CD14-positive monocyte (primary cell): Measurements from ENCODE around the gene TBC1D7. TPM values are rescaled to one million over a fixed set of nuclear protein-coding genes. Genes with fewer than 3 reads are reported as not detected.
A peak's percentile ranks its signal among the peaks of the same experiment; 100 is the strongest.

ENCODE experiments used
- DNase-seq, 3 donors: peaks; one replicate each; pipeline ENCODE4 v3.0.0-alpha.2; 2011 to 2022
- H2AFZ ChIP-seq: 2 replicates; pipeline ENCODE4 v1.6.0; 2012; ENCODE audit warnings: mild to moderate bottlenecking, low read depth, low read length, inconsistent platforms; ENCODE audit not compliant: insufficient read depth, poor library complexity, severe bottlenecking
- H3K27ac ChIP-seq, 2 donors: 1 replicate in 1 of 2; 2 replicates in 1 of 2; pipeline ENCODE4 v1.5.1; 2012 to 2013; ENCODE audit warnings: low read length in 2 of 2, control low read depth in 1 of 2, inconsistent platforms in 1 of 2, low read depth in 1 of 2, mild to moderate bottlenecking in 1 of 2
- H3K27me3 ChIP-seq, 2 donors: one replicate each; pipeline versions ENCODE4 v1.6.0 to v1.6.1; 2011 to 2013; ENCODE audit warnings: low read length in 2 of 2; ENCODE audit not compliant: control insufficient read depth in 2 of 2, insufficient read depth in 2 of 2
- H3K36me3 ChIP-seq, 2 donors: replicated peaks in 1 of 2; 1 replicate in 1 of 2; 2 replicates in 1 of 2; pipeline versions ENCODE4 v1.5.1 to v1.6.1; 2012 to 2013; ENCODE audit warnings: low read length in 2 of 2, control low read depth in 1 of 2, inconsistent platforms in 1 of 2, mild to moderate bottlenecking in 1 of 2; ENCODE audit not compliant: insufficient read depth in 2 of 2, control insufficient read depth in 1 of 2
- H3K4me1 ChIP-seq, 2 donors: 1 replicate in 1 of 2; 2 replicates in 1 of 2; pipeline versions ENCODE4 v1.5.1 to v1.6.1; 2012 to 2013; ENCODE audit warnings: low read length in 2 of 2, control low read depth in 1 of 2, inconsistent platforms in 1 of 2, mild to moderate bottlenecking in 1 of 2, moderate library complexity in 1 of 2; ENCODE audit not compliant: insufficient read depth in 2 of 2, control insufficient read depth in 1 of 2
- H3K4me2 ChIP-seq: replicated peaks from 2 replicates; pipeline ENCODE3; 2012; ENCODE audit warnings: low read length, moderate library complexity, mild to moderate bottlenecking; ENCODE audit not compliant: poor library complexity, severe bottlenecking; ENCODE audit errors: extremely low read depth
- H3K4me3 ChIP-seq, 3 experiments: fragments of 200-600 bp in 1 of 3; sonication (generic) in 1 of 3; replicated peaks in 1 of 3; 1 replicate in 2 of 3; 2 replicates in 1 of 3; pipeline ENCODE4 v1.5.1; 2011 to 2013; ENCODE audit warnings: low read length in 3 of 3, mild to moderate bottlenecking in 3 of 3, control low read depth in 2 of 3, low read depth in 2 of 3, inconsistent platforms in 1 of 3, moderate library complexity in 1 of 3
- H3K79me2 ChIP-seq: 2 replicates; pipeline ENCODE4 v1.6.0; 2012; ENCODE audit warnings: mild to moderate bottlenecking, control low read depth, inconsistent platforms, low read length, moderate library complexity; ENCODE audit not compliant: insufficient read depth
- H3K9ac ChIP-seq: 2 replicates; pipeline ENCODE4 v1.6.0; 2017; ENCODE audit warnings: low read length, mild to moderate bottlenecking; ENCODE audit not compliant: insufficient read depth, poor library complexity, severe bottlenecking
- H3K9me3 ChIP-seq, 2 donors: replicated peaks in 1 of 2; 1 replicate in 1 of 2; 2 replicates in 1 of 2; pipeline versions ENCODE4 v1.5.1 to v1.6.1; 2012 to 2013; ENCODE audit warnings: low read length in 2 of 2, control low read depth in 1 of 2; ENCODE audit not compliant: control insufficient read depth in 1 of 2, insufficient read depth in 1 of 2
- H4K20me1 ChIP-seq: 2 replicates; pipeline ENCODE4 v1.6.0; 2012; ENCODE audit warnings: mild to moderate bottlenecking, low read length, control low read depth, moderate library complexity; ENCODE audit not compliant: insufficient read depth
- H3K27ac Mint-ChIP-seq, 7 donors: one replicate each; pipeline ENCODE4 v1.8.0; 2020; ENCODE audit warnings: mild to moderate bottlenecking in 7 of 7, mixed read lengths in 7 of 7, moderate library complexity in 6 of 7, inconsistent platforms in 2 of 7
- H3K27me3 Mint-ChIP-seq, 3 donors: one replicate each; pipeline ENCODE4 v1.8.0; 2021 to 2022; ENCODE audit warnings: low read depth in 3 of 3, mild to moderate bottlenecking in 3 of 3, mixed read lengths in 3 of 3, moderate library complexity in 3 of 3, inconsistent platforms in 1 of 3
- H3K36me3 Mint-ChIP-seq, 2 donors: one replicate each; pipeline ENCODE4 v1.8.0; 2020; ENCODE audit warnings: mixed read lengths in 2 of 2, inconsistent platforms in 1 of 2, mild to moderate bottlenecking in 1 of 2
- H3K4me1 Mint-ChIP-seq: one replicate; pipeline ENCODE4 v1.8.0; 2020; ENCODE audit warnings: mild to moderate bottlenecking, mixed read lengths
- H3K4me3 Mint-ChIP-seq, 2 donors: one replicate each; pipeline ENCODE4 v1.8.0; 2020; ENCODE audit warnings: mild to moderate bottlenecking in 2 of 2, mixed read lengths in 2 of 2, moderate library complexity in 1 of 2
- H3K9me3 Mint-ChIP-seq, 7 donors: one replicate each; pipeline ENCODE4 v1.8.0; 2020 to 2022; ENCODE audit warnings: mixed read lengths in 7 of 7, mild to moderate bottlenecking in 6 of 7, moderate library complexity in 6 of 7, inconsistent platforms in 2 of 7
- CTCF ChIP-seq: fragments of 200-600 bp; IDR thresholded peaks from one replicate; pipeline ENCODE4 v1.8.0; 2022; ENCODE audit warnings: antibody characterized with exemption, mild to moderate bottlenecking
- WGBS: methylation state at CpG from one replicate; pipeline ENCODE4 v1.1.5; 2013; ENCODE audit warnings: missing lambda C conversion rate; ENCODE audit not compliant: insufficient coverage; 5-methylcytosine and 5-hydroxymethylcytosine counted together
- intact Hi-C, 2 donors: fragments of 100-400 bp; cut with micrococcal nuclease; formaldehyde crosslinking; loops; one replicate each; pipeline versions ENCODE4 v1.15.0 to v1.15.1; 2023
- polyA plus RNA-seq, 3 donors: library from polyadenylated mRNA; depleted of rRNA in 1 of 3; unstranded in 2 of 3; stranded (reverse) in 1 of 3; fragments of 300-500 nt in 2 of 3; fragments of >200 nt in 1 of 3; fragmentation: Illumina TruSeq in 2 of 3; gene quantifications; 1 replicate in 2 of 3; 2 replicates in 1 of 3; pipeline ENCODE4 v1.2.3, GENCODE V29; 2012 to 2021

The TBC1D7 gene
- polyA plus RNA-seq, 3 donors, result 12.2 to 34.3 (median 34.3) TPM

DNA sequence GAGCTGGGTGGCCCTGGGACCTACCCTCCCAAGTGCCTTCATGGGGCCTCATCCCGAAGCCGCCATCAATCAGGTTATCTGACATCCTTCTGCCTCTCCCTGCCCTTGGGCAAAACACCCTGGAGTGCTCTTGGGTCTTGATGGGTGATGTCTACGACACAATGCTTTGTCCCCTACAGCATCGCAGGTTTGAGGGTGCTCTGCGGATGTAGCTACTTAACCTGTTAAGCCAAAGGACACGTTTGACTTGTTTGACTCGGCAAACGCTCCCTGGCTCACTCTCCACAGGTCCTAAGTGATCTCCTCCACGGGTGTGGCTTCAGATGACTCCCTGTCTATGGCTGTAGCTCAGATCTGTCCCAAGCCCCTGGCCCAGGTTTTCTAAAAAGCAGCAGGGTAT, 35.6 kb downstream of the TBC1D7 start:
- H3K9me3 Mint-ChIP-seq, result peaks cover 0 to 6% (median 0%) of the 10 kb centered on the region in 7 donors
- peak overlapping the region in 5 of 7 donors; percentile 15 to 83 (median 75) for H3K27ac Mint-ChIP-seq
- Histone ChIP-seq H3K4me3 (no peak overlapping the region), H3K4me2 (no peak overlapping the region), H4K20me1 (no peaks in the 10 kb centered on the region), H3K36me3 (peaks cover 26 to 57% of the 10 kb centered on the region in 2 donors), H3K4me1 (peaks cover 8 to 11% of the 10 kb centered on the region in 2 donors), H3K27ac (no peak overlapping the region), H3K79me2 (no peaks in the 10 kb centered on the region), H3K27me3 (no peaks in the 10 kb centered on the region), H3K9ac (no peak overlapping the region), H3K9me3 (peaks cover 0 to under 1% of the 10 kb centered on the region in 2 donors), H2AFZ (no peak overlapping the region)
- peaks cover 12% of the 10 kb centered on the region for H3K4me1 Mint-ChIP-seq
- H3K27me3 Mint-ChIP-seq, result peaks cover 0 to 1% (median 1%) of the 10 kb centered on the region in 3 donors
- WGBS, result 89% methylated on average over 7 of the region's 9 CpGs
- DNase-seq, result no peak
- intact Hi-C loops, result no loop called here
- H3K4me3 Mint-ChIP-seq, result no peak overlapping the region
- H3K36me3 Mint-ChIP-seq, result peaks cover 63 to 74% of the 10 kb centered on the region in 2 donors
- TF ChIP-seq CTCF, result no peak

GRCh38 chr6:13290335-13290734, 38.0 kb downstream of the TBC1D7 start:
- Histone ChIP-seq H3K4me1 (peaks cover 22 to 25% of the 10 kb centered on the region in 2 donors), H3K27ac (no peak overlapping the region), H4K20me1 (no peaks in the 10 kb centered on the region), H3K36me3 (peaks cover 31 to 62% of the 10 kb centered on the region in 2 donors), H3K9me3 (peaks cover 5 to 12% of the 10 kb centered on the region in 2 donors), H3K4me2 (no peak overlapping the region), H3K27me3 (no peaks in the 10 kb centered on the region), H3K79me2 (no peaks in the 10 kb centered on the region), H3K9ac (no peak overlapping the region), H3K4me3 (no peak overlapping the region), H2AFZ (no peak overlapping the region)
- peak overlapping the region in 3 of 7 donors; percentile 22 to 84 (median 40) for H3K27ac Mint-ChIP-seq
- H3K4me1 Mint-ChIP-seq, result peaks cover 28% of the 10 kb centered on the region
- no peak overlapping the region for H3K4me3 Mint-ChIP-seq
- DNase-seq, result no peak
- peaks cover 0 to 1% (median 0%) of the 10 kb centered on the region in 3 donors for H3K27me3 Mint-ChIP-seq
- no CpG with 5 or more reads among the region's 2 CpGs for WGBS
- peaks cover 3 to 17% (median 8%) of the 10 kb centered on the region in 7 donors for H3K9me3 Mint-ChIP-seq
- TF ChIP-seq CTCF, result no peak
- H3K36me3 Mint-ChIP-seq, result peaks cover 64 to 77% of the 10 kb centered on the region in 2 donors
- intact Hi-C loops, result no loop called here
